HG02759 (cell line): ENCODE results near the gene QPRT.
"Not testable (repeated sequence)": the region's sequence is repeated elsewhere in the genome, so short reads cannot be mapped to it uniquely, and the experiment has no call there.

Source experiments
- ATAC-seq: cut with Tn5 transposase; IDR thresholded peaks from one replicate; pipeline ENCODE4 v1.9.1; 2021; ENCODE audit warnings: mild to moderate bottlenecking, moderate library complexity; ENCODE audit not compliant: unreplicated experiment

QPRT gene

DNA sequence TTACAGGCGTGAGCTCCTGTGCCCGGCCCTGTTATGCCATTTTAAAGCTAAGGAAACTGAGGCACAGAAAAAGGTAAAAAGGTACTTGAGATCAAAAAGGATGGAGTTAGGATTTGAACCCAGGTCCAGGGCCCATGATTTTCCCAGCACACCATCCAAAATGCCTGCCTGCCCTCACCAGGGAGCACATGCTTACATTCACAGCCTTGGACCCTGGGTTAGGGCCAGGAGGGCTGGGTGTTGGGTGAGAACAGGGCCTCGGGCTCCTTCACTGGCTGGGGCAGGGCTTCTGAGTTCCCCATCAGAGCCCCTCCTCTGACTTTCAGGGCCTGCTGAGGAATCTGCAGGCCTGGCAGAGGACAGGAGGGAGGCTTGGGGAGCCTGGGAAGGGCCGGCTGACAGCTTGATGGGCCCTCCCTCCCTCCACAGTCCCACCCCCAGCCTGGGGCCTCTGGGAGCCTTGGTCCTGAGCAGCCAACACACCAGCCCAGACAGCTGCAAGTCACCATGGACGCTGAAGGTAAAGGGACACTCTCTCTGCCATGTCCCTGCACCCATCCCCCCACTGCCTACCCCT is at the start of gene QPRT:
TSS of gene QPRT (plus strand) at position 490 of the 577 bp plus-strand sequence. CDS start at position 508, 18 bp downstream.
- ATAC-seq: no peak

DNA sequence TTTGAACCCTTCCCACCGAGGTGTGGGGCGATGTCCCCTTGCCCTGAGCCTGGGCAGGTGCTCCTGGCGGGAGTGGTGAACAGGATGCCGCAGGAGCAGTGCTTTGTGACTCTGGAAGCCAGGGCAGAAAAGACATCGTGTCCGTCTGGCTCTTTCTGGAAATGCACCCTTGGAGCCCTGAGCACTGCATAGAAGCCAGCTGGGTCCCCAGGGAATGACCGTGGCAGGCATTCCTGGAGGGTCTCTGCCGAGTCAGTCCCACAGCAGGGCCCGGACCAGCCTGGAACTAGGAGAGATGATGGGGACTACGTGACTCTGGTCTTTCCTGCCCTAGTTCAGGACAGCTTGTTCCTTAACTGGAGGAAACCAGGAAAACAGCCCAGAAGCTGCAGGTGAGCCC is 49.7 kb upstream of the QPRT start:
- not testable (repeated sequence) for ATAC-seq

DNA sequence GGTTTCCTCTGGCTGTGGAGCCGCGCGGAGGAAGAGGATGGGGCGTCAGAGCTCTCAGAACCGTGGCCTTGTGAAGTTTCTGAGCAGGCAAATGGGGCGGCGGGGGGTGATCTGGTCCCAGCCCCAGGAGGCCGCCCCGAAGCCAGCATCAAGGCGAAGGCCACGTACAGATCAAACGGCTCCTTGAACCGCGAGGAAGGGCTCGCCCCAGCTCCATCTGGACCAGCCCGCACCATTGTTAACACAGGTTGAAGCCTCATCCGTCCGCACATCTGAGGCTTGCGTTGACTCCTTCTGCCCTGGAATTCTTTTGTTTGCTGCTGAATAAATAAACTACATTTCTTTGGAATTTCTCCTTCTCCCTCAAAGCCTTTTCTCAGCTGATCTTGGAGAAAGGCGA is 47.3 kb upstream of the QPRT start:
- ATAC-seq: not testable (repeated sequence)

DNA sequence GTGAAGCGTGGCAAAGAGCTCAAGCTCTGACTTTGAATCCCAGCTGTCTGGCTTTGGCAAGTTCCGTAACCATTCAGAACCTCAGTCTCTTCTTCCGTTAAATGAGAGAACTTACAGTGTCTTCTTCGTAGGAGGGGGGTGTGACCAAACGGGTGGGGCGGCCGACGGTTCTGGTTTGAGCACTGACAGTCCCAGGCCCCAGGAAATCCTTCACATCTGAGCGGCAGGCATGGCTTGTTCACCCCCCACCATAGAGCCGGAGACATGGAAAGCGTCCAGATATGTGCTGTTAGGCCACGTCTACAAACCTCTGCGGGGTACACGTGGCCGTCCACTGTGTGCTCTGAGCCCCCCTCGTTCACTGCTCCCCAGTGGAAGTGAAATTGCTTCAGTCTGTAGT is 43.1 kb upstream of the QPRT start:
- not testable (repeated sequence) for ATAC-seq

DNA sequence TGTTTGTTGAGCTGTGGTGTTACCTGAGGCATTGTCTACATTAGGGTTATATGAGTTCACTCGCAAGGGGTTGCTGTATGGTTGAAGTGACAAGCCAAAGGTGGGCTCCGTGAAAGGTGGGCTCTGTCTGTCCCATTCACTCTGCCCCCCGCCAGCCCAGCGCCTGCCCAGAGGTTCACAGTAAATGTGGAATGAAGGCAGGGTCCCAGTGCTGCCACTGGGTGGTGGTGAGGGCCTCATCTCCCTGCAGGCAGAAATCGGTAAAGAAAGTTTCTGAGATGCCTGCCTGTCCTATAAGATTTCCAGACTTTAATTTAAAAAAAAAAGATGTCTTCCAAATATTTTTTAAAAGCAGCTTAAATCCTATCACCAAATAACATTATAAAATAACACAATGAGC is 42.6 kb upstream of the QPRT start:
- not testable (repeated sequence) for ATAC-seq

DNA sequence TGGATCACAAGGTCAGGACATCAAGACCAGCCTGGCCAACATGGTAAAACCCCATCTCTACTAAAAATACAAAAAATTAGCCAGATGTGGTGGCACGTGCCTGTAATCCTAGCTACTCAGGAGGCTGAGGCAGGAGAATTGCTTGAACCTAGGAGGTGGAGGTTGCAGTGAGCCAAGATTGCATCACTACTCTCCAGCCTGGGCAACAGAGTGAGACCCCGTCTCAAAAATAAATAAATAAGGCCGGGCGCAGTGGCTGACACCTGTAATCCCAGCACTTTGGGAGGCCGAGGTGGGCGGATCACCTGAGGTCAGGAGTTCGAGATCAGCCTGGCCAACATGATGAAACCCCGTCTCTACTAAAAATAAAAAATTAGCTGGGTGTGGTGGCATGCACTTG is 40.2 kb upstream of the QPRT start:
- ATAC-seq: not testable (repeated sequence)

DNA sequence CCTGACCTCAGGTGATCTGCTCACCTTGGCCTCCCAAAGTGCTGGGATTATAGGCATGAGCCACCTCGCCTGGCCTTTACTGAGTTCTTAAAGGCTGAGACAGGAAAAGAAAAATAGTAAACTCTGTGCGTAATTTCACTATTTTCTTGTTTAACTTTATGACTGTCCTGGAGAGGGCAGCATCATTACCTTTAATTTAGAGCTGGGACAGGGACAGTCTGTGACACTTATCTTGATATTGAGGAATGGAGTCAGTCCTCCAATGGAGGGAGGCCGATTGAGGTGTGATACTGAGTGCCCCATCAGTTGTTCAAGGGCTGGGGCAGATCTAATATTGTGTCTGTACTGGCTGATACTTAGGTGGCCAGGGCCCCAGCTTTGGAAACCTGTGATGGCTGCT is 37.4 kb upstream of the QPRT start:
- no peak for ATAC-seq

DNA sequence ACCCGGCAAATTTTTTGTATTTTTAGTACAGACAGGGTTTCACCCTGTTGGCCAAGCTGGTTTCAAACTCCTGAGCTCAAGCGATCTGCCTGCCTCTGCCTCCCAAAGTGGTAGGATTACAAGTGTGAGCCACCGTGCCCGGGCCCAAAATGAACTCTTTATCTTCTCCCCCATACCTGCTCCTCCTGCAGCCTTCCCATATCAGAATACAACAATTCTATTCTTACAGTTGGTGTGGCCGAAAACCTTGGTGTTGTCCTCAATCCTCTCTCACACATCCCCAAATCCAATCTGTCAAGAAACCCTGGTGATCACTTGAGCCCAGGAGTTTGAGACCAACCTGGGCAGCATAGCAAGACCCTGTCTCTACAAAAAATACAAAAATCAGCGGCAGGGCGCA is 35.4 kb upstream of the QPRT start:
- ATAC-seq: no peak

DNA sequence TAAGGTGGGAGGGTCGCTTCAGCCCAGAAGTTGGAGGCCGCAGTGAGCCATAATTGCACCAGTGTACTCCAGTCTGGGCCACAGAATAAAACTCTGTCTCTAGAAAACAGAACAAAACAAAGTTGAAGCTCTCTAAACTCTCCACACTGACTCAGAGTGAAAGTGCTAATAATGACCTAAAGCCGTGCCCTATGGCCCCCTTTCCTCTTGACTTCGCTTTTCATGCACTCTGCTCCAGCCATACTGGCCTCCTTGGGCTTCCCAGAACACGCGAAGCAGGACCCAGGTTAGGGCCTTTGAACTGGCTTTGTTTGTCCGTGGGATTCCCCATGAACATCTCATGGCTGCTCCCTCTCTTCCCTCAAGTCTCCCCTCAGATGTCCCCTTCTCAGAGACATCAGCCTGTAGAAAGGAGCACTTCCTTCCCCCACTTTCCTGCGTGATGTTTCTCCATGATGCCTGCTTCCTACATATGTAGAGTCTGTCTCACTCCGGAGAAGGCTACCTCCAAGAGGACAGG is 34.6 kb upstream of the QPRT start:
- peak; percentile 61 for ATAC-seq

DNA sequence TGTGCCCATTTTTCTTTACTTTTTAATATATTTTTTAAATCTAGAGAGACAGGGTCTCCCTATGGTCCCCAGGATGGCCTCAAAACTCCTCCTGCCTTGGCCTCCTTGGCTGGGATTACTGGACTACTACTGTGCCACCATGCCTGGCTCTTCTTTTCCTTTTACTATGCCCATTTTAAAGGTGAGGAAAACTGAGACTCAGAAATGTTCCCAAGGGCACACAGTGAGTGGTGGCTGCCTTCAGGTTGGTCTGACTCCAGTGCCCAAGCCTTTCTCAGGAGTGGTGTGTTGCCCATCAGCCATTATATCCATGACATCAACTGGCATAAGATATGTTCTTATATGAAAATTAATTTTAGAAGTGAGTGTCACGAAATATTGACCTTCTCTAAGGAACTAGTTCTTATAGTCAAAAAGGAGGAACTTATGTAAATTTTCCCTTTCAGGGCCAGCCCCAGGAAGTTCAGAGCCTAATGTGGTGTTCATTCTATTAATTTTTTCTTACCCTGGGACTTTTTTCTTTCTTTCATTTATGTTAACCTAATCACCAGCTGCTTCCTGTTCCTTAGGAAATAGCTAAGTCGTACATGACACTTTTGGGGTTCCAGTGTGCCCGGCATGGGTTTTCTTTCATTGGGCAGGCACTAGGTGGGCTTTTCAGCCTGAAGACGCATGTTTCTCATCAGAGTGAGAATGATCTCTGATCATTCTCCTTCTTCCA is 33.8 kb upstream of the QPRT start:
- no peak for ATAC-seq

DNA sequence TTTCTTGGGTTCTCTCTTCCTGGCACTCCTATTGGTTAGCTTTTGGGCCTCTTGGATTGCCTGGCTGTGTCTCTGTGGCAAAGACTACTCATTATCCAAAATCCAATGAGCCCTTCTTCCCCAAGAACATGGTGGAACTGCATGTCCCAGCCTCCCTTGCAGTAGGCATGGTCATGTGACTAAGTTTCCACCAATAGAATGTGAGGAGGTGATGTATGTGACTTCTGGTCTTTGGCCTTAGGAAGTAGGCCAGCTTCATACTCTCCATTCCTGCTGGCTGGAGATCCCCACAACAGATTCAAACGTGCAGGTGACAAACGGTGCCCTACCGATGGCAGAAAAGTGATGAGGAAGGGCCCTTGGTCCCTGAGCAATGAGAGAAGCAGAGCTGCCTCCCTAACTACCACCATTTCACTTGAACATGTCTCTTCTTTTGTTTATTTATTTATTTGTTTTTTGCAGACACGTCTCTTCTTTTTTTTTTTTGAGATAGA is 33.2 kb upstream of the QPRT start:
- ATAC-seq: no peak

DNA sequence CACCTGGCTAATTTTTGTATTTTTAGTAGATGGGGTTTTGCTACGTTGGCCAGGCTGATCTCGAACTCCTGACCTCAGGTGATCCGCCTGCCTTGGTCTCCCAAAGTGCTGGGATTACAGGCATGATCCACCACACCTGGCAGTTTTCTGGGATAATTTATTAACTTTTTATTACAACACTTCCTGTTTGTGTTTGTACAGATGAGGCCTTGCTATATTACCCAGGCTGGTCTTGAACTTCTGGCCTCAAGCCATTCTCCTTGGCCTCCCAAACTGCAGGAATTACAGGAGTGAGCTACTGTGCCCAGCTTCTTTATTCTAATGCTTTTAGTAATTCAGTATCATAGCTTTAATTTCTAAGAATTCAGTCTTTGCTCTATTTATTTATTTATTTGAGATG is 32.0 kb upstream of the QPRT start:
- no peak for ATAC-seq

DNA sequence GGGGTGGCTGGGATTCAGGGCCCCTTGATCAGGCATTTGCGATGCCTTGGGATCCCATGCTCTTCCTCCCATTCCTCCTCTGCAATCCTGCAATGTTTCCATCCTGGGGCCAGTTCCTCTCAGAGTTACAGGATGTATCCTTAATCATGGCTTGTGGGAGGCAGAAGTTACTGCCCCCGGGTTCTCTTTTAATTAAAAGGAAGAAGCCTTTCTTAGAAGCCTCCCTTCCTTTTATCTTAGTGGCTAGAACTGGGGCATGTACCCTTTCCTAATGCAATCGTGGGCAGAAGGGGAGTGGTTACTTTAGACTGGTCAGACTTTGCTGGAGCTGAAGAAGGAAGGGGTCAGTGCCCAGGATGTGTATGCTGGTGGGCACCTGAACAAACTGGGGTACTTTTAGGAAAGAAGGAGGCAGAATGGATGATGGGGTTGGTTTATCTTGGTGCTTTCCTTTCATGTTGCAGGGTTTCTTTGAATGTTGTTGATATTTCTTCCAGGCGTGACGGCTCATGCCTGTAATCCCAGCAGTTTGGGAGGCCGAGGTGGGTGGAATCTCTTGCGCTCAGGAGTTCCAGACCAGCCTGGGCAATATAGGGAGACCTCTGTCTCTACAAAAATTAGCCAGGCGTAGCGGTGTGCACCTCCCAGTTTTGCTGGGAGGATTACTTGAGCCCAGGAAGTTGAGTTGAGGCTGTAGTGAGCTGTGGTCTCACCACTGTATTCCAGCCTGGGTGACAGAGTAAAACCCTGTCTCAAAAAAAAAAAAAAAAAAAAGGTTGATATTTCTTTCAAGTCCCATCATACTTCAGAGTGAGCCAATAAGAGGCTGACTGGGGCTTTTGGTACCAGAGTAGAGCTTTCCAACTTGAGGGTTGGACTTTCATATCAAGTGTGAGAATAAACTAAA is 29.1 kb upstream of the QPRT start:
- ATAC-seq: no peak

DNA sequence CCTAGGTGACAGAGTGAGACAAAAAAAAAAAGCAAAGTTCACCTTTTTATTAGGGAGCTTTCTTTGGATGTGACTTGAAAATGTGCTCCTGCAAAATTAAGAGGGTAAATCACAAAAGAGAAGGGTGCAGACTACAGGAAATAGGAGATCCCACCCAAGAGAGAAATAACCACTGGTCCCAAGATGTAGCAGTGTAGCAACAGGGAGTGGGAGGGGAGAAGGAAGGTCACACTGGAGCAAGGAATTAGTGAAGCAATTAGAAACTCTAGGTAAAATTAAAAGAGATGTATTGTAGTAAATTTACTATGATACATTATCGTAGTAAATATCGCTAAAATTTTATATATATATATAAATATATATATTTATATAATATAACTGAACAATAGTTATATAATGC is 28.2 kb upstream of the QPRT start:
- no peak for ATAC-seq

DNA sequence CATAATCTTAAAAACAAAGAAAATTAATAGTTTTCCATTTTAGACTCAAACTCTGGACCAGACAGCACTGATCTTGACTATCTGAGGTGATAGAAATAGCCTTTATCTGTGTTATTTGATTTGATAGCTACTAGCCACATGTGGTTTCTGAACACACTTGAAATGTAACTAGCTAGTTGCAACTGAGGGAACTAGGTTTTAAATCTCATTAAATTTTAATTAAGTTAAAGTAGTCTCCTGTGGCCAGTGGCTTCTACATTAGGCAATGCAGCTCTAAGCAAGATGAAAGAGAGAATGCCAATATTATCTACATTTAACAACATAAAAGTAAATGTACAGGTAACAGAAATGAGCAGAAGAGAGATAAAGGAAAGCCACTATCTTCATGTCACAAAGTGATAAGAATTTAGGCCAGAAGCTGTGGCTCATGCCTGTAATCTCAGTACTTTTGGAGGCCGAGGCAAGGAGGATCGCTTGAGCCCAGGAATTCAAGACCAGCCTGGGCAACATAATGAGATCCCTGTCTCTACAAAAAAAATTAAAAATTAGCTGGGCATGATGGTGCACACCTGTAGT is 27.1 kb upstream of the QPRT start:
- no peak for ATAC-seq

DNA sequence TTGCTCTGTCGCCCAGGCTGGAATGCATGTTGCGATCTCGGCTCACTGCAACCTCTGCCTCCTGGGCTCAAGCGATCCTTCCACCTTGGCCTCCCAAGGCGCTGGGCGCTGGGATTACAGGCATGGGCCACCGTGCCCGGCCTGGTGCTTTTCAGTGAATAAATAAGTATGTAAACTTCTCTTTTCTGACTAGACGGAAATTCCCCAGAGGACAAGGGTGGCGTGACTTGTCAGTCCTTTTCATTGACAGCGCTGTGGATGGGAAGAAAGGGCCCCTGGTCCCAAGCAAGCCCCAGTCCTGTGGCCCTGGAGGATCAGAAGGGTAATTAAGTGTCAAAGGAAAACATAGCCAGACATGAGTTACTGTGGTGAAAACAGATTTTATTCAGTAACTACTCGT is 25.5 kb upstream of the QPRT start:
- ATAC-seq: no peak

DNA sequence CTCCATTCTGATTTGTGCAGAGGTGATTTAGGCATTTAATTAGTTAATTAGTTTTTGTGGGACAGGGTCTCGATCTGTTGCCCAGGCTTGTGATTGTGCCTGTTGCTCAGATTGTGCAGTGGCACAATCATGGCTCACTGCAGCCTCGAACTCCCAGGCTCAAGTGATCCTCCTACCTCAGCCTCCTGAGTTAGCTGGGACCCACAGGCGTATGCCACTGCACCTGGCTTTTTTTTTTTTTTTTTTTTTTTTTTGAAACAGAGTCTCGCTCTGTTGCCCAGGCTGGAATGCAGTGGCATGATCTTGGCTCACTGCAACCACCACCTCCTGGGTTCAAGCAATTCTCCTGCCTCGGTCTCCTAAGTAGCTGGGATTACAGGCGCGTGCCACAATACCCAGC is 25.1 kb upstream of the QPRT start:
- not testable (repeated sequence) for ATAC-seq

DNA sequence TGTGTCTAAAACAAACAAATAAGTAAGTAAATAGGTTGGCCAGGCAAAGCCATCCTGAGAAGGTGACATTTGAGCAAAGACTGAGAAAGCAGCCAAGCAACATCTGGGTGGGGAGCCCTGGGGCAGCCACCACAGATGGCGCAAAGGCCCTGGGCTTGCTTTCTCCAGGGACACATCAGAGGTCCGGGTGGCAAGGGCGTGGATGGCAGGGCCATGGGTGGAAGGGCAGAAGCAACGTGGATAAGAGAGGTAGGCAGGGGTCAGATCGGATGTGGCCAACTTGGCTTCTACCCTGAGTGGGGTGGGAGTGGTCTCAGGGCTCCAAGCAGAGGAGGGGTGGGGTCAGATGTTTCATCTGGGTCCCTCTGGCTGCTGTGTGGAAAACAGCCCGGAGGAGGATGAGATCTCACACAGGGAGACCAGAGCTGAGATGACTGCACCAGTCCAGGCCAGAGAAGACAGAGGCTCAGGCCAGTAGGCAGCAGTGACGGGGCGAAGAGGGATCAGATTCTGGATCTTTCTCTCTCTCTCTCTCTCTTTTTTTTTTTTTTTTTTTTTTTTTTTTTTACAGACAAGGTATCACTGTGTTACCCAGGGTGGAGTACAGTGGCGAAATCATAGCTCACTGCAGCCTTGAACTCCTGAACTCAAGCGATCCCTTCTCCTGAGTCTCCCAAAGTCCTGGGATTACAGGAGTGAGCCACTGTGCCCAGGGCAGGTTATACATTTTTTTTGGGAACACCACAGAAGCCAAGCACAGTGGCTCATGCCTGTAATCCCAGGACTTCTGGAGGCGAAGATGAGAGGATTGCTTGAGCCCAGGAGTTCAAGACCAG is 22.1 kb upstream of the QPRT start:
- ATAC-seq: no peak

DNA sequence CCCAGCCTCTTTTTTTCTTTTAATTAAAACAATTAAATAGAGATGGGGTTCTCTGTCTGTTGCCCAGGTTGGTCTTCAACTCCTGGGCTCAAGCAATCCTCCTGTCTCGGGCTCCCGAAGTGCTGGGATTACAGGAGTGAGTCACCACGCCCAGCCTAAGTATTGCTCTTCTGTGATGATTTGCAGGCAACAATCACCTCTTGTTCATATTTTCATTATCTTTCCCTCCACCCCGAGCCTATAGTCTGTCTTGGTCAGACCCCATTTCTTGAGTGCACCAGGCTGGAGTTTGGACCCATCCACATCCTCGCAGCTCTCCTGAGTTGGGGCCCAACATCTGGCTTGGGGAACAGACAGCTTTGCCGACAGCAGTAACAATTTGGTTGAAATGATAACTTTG is 20.3 kb upstream of the QPRT start:
- no peak for ATAC-seq
